ENCODE measurements around the gene CKAP5.

Gene CKAP5

DNA sequence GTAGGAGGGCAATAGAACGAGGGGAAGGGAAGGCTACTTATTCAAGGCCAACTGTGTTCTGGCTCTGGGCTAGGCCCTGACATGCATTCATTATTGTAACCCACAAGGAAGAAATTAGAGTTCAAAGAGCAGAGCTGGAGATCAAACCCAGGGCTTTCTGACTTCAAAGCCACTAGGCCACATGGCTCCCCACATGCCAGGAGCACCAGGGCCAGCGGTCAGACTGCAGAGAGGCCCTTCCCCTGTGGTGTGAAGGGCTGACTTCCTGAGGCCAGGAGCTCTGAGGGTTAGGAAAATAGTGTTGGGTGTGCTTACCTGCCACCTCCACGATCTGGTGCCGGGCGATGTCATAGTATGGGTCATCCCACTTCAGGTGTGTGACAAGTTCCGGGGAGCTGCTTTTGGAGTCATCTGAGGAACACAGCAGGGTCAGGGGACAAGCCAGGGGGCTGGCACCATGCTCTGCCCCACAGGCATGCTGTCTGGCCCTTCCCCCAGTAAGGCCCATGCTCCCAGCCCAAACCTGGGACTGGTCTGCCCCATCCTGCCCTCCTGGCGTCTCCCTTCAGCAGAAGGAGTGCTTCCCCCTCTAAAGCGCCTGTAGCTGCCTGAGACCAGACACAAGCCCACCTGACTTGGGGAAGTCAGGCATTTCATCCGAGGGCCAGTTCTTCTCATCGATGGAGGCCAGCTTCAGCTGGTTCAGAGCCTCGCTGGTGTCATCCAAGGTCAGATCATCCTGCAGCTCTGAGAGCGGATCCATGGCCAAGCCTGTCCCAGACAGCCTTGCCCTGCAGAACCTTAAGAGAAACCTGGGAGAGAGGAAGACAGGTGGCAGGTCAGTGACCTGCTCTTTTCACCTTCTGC is 150.5 kb downstream of the CKAP5 start:
- TF ChIP-seq, protein P1, sequence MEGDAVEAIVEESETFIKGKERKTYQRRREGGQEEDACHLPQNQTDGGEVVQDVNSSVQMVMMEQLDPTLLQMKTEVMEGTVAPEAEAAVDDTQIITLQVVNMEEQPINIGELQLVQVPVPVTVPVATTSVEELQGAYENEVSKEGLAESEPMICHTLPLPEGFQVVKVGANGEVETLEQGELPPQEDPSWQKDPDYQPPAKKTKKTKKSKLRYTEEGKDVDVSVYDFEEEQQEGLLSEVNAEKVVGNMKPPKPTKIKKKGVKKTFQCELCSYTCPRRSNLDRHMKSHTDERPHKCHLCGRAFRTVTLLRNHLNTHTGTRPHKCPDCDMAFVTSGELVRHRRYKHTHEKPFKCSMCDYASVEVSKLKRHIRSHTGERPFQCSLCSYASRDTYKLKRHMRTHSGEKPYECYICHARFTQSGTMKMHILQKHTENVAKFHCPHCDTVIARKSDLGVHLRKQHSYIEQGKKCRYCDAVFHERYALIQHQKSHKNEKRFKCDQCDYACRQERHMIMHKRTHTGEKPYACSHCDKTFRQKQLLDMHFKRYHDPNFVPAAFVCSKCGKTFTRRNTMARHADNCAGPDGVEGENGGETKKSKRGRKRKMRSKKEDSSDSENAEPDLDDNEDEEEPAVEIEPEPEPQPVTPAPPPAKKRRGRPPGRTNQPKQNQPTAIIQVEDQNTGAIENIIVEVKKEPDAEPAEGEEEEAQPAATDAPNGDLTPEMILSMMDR (IDR thresholded peaks at IDR 0.05), result no peak
- H3K4me1 ChIP-seq, result no peaks in the 10 kb centered on the region
- H3K27ac ChIP-seq, result no peak overlapping the region
- no peaks in the 10 kb centered on the region for H3K36me3 ChIP-seq (ENCODE audit: control insufficient read depth, insufficient read depth, low read length)
- no peak overlapping the region for H3K4me2 ChIP-seq (ENCODE audit: low read length)
- no peak overlapping the region for H2AFZ ChIP-seq
- H3K79me2 ChIP-seq, result no peaks in the 10 kb centered on the region
- no peak overlapping the region for H3K4me3 ChIP-seq (ENCODE audit: low read depth, low read length)
- H3K27me3 ChIP-seq (ENCODE audit: control insufficient read depth, insufficient read depth, low read length), result no peaks in the 10 kb centered on the region
- no peak overlapping the region for H3K9ac ChIP-seq
- H3K9me3 ChIP-seq (ENCODE audit: control insufficient read depth, low read length), result no peaks in the 10 kb centered on the region

DNA sequence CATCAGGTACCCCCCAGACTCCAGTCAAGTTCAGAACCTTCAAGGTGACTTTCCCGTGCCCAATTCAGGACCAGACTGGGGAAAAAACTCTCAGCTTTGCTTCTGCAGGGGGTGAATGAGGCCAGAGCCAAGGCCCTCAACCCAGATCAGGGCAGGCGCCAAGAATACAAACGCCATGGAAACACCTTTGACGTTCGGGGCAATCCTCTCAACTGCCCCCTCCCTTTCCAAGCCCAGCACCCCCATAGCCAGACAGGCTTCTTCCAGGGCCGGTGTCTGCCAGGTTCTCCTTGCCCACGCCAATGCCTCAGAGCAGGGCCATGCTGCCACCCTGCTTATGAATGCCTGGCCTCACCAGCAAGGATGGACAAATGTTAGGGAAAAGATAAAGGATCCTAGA is 151.5 kb downstream of the CKAP5 start:
- H2AFZ ChIP-seq, result no peak overlapping the region
- H3K27ac ChIP-seq, result no peak overlapping the region
- no peak overlapping the region for H3K4me3 ChIP-seq (ENCODE audit: low read depth, low read length)
- H3K9me3 ChIP-seq (ENCODE audit: control insufficient read depth, low read length), result no peaks in the 10 kb centered on the region
- H3K36me3 ChIP-seq (ENCODE audit: control insufficient read depth, insufficient read depth, low read length), result no peaks in the 10 kb centered on the region
- no peaks in the 10 kb centered on the region for H3K4me1 ChIP-seq
- TF ChIP-seq, protein P1 (IDR thresholded peaks at IDR 0.05), result no peak
- no peak overlapping the region for H3K9ac ChIP-seq
- H3K27me3 ChIP-seq (ENCODE audit: control insufficient read depth, insufficient read depth, low read length), result no peaks in the 10 kb centered on the region
- H3K79me2 ChIP-seq, result no peaks in the 10 kb centered on the region
- no peak overlapping the region for H3K4me2 ChIP-seq (ENCODE audit: low read length)

- no peak overlapping the region for H3K27ac ChIP-seq
- H3K36me3 ChIP-seq (ENCODE audit: control insufficient read depth, insufficient read depth, low read length), result no peaks in the 10 kb centered on the region
- no peak overlapping the region for H3K4me3 ChIP-seq (ENCODE audit: low read depth, low read length)
- no peak overlapping the region for H2AFZ ChIP-seq
- no peak overlapping the region for H3K9ac ChIP-seq
- no peak overlapping the region for H3K4me2 ChIP-seq (ENCODE audit: low read length)
- no peaks in the 10 kb centered on the region for H3K79me2 ChIP-seq
- TF ChIP-seq, protein P1 (IDR thresholded peaks at IDR 0.05), result no peak
- no peaks in the 10 kb centered on the region for H3K4me1 ChIP-seq
- no peaks in the 10 kb centered on the region for H3K27me3 ChIP-seq (ENCODE audit: control insufficient read depth, insufficient read depth, low read length)
- no peaks in the 10 kb centered on the region for H3K9me3 ChIP-seq (ENCODE audit: control insufficient read depth, low read length)
Observed at GRCh38 chr11:46694072-46694471, 152.0 kb downstream of the CKAP5 start.

- H3K4me1 ChIP-seq, result no peaks in the 10 kb centered on the region
- no peaks in the 10 kb centered on the region for H3K9me3 ChIP-seq (ENCODE audit: control insufficient read depth, low read length)
Observed at GRCh38 chr11:46693597-46694012, 152.5 kb downstream of the CKAP5 start.

More at GRCh38 chr11:46693597-46694012, 152.5 kb downstream of the CKAP5 start:
- H3K79me2 ChIP-seq, result no peaks in the 10 kb centered on the region
- H3K9ac ChIP-seq, result no peak overlapping the region
- H3K27ac ChIP-seq, result no peak overlapping the region
- no peak overlapping the region for H3K4me2 ChIP-seq (ENCODE audit: low read length)
- H2AFZ ChIP-seq, result no peak overlapping the region
- H3K27me3 ChIP-seq (ENCODE audit: control insufficient read depth, insufficient read depth, low read length), result no peaks in the 10 kb centered on the region
- H3K4me3 ChIP-seq (ENCODE audit: low read depth, low read length), result no peak overlapping the region
- TF ChIP-seq, protein P1 (IDR thresholded peaks at IDR 0.05), result no peak
- no peaks in the 10 kb centered on the region for H3K36me3 ChIP-seq (ENCODE audit: control insufficient read depth, insufficient read depth, low read length)
